Measurements from ENCODE around the gene UAP1L1.

Gene UAP1L1

GRCh38 chr9:137103206-137103999, 26.1 kb downstream of the UAP1L1 start:
- no peak for DNase-seq

DNA sequence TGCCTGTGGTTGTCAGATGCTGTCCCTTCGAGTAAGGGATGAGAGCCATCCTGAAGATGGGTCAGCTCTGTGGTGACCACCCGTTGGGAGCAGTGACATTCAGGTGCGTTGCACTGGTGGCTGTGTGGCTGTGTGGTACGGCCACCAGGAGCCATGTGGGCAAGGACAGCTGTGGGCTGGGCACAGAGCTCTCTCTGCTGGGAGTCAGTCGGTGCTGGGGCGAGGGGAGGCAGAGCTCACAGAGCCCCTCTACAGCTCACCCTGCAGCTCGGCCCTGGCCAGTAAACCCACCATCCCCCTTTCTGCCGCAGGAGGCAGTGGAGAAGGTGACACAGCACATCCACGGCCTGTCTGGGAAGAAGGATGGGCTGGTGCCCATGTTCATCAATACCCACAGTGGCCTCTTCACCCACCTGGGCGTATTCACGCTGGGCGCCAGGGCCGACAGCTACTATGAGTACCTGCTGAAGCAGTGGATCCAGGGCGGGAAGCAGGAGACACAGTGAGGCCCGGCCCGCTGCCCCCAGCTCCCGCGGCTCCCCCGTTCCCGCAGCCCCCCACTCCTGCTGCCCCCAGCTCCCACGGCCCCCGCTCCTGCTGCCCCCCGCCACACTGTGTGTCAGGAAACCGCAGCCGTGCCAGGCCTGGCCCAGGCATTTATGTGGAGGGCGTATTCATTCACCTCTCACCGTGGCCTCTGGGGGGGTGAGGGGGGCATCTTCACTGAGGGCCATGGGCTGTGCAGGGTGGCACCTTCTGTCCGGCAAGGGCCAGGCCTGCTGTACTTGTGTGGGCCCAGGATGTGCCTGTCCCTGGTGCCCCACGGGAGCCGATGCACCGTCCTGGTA, 28.7 kb downstream of the UAP1L1 start:
- no peak for DNase-seq

DNA sequence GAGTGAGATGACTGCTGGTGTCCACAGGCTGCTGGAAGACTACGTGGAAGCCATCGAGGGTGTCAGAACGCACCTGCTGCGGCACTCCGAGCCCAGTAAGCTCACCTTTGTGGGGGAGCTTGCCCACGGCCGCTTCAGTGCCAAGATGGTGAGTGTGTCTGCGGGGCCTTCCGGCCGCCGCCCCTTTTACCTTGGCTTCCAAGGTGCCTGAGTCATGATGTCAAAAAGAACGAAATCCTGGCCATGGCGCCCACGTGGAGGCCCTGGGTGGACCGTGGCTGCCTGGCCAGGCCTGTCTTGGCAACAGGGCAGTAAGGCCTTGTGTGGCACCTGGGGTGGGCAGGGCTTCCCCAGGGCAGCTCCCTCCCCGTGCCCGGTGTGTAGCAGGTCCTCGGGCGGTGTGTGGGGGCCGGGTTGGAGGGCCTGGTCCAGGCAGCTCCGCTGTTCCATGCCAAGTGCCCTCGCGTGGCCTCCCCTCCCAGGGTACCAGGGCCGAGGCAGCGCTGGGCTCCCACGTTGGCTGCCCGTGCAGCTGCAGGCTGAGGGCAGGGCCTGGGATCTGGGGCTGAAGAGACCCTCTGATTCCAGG, 29.4 kb downstream of the UAP1L1 start:
- no peak for DNase-seq

DNA sequence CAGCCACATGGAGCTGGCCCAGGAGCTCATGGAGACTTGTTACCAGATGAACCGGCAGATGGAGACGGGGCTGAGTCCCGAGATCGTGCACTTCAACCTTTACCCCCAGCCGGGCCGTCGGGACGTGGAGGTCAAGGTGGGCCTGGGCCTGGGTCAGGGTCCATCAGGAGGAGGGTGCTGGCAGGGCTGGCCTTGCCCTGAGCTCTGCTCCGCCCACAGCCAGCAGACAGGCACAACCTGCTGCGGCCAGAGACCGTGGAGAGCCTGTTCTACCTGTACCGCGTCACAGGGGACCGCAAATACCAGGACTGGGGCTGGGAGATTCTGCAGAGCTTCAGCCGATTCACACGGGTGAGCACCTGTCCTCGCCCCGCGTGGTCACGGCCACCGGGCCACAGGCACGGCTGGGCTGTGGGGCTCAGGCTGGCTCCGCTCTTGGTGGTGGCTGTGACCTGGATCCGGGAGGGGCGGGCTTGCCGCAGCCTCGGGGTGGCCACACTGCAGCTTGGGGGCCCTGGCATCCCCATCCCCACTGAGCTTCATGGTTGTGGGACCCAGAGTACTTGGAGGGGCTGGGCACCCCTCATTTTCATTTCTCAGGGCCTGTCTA, 30.1 kb downstream of the UAP1L1 start:
- no peak for DNase-seq

DNA sequence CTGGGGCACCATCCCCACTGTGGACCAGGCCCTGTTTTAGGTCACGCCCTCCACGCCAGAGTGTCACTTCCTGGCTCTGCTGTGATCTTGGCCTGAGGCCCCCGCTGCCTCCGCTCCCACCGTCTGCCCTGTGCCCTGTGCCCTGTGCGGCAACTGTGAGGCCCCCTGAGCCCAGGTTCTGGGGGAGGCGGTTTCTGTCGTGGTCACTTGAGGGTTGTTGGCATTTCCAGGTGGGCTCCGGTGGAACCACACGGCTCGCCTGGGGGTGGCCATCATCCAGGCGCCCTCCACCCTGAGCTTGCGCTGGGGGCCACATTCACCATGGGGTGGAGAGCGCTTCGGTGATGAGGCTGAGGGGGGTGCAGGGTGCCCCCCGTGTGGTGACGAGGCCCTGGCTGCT, 30.7 kb downstream of the UAP1L1 start:
- DNase-seq: no peak

GRCh38 chr9:137108608-137109249, 31.4 kb downstream of the UAP1L1 start:
- DNase-seq: no peak

GRCh38 chr9:137109250-137110146, 32.2 kb downstream of the UAP1L1 start:
- no peak for DNase-seq

DNA sequence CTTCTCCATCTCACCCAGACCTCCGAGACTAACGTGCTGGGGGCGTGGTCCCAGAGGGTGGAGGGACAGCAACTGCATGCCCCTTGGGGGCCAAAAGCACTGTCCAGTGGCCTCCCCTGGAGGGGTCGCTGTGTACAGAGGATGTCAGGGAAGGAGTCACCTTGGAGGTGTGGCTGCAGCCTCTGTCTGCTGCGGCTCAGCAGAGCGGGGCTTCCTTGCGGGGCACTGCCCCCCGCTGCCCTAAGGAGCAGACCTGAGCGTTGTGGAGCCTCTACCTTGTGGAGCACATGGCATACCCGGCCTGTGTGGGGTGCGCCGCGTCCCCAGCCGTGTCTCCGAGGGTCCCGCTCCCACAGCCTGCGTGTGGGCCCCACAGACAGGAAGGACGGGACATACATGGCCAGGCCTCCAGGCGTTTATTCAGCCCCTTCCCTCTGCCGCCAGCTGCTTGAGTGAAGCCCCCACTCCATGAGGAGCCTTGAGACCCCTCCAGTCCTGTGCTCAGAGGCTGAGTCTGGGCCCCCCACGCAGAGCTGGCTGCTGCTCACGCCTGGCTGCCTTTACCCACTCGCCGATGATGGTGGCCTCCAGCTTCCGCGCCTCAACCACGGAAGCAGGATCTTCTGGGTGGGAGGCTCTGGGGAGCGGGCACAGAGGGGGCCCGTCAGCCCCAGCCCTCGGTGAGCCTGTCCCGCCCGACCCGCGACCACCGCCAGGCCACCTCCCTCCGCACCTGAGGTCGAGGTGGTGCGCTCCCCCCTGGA, 33.0 kb downstream of the UAP1L1 start:
- no peak for DNase-seq

- DNase-seq: no peak
Observed at GRCh38 chr9:137110911-137111787, 33.8 kb downstream of the UAP1L1 start.

DNA sequence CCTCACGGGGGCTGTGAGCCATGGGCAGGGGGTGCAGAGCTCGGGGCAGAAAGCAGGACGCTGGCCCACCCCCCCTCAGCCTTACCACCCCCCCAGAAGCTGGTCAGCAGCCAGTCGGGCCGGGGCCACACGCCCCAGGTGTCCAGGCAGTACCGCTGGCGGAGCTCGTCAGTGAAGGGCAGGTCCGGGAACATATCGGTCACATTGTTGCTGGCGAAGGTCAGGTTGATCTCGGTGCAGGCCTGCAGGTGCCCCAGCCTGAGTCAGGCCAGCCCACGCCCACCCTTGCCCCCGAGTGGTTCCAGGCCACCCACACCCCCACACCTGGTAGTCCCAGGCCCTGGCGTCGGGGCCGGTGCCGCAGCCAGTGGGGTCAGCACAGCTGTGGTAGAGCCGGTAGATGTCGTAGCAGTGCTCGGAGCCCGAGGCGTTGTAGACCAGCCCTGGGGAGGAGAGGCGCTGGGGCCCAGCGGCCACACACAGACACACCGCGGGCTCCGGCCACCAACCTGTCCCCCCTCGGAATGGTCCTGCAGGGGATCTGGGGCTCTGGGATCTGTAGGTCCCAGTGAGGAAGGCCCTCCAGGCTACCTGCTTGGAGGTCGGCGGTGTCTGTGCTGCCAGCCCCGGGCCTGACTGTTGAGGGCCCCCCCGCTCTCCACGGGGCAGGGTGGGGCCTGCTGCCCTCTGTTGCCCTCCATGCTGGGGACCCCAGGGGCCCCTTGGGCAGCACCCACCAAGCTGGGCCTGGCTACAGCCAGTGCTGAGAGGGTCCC, 34.7 kb downstream of the UAP1L1 start:
- no peak for DNase-seq

- DNase-seq: no peak
Observed at GRCh38 chr9:137112564-137113384, 35.5 kb downstream of the UAP1L1 start.

DNA sequence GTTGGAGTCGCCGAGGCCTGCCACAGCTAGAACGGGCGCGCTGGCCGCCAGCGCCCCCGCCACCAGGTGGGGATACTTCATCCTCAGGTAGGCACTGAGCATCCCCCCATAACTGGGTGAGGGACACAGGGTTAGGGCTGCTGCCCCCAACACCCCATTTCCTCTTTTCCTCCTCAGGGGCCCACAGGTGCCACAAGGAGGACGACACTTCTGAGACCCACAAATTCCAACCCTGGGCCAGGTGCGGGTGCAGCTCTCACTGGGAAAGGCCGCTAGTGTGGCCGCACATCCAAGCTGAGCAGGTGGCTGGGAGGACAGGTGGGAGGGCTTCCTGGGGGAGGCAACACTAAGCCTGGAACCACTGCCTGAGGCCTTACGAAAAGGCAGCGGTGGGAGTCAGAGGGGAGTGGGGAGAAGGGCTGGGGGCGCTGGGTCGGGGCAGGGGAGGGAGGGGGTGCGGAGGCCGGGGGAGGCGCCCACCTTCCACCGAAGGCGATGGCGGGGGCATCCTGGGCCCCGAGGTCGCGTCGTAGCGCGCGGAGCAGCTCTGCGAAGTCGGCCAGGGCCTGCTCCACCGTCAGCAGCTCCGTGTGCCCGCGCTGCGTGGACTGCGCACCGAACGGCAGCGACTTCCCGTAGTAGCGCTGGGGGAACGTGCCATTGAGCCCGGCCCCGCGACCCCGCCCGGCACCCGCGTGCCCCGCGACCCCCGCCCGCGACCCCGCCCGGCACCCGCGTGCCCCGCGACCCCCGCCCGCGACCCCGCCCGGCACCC, 36.3 kb downstream of the UAP1L1 start:
- peak; percentile 35 for DNase-seq

- peak; percentile 42 for DNase-seq
Observed at GRCh38 chr9:137114220-137114612, 36.9 kb downstream of the UAP1L1 start.

- peak; percentile 70 for DNase-seq
Observed at GRCh38 chr9:137114613-137115393, 37.5 kb downstream of the UAP1L1 start, which contains the start of gene DPP7. Gene DPP7 (minus strand): TSS chr9:137114733. CDS start chr9:137114713, 20 bp downstream.

GRCh38 chr9:137115394-137116026, 38.2 kb downstream of the UAP1L1 start:
- DNase-seq: no peak

- DNase-seq: no peak
Observed at GRCh38 chr9:137116027-137116507, 38.8 kb downstream of the UAP1L1 start.

Measured in NCI-H82 (cell line).